Heart right ventricle (tissue), 16 donors: ENCODE data around the gene GAN. TPM values are rescaled to one million over a fixed set of nuclear protein-coding genes. Genes with fewer than 3 reads are reported as not detected.
A peak's percentile ranks its signal among the peaks of the same experiment; 100 is the strongest.

Source experiments
- ATAC-seq, 8 donors: fragments of 200-7000 bp; cut with Tn5 transposase; one replicate each; pipeline ENCODE4 v1.9.1; 2020; ENCODE audit warnings: mild to moderate bottlenecking in 8 of 8, moderate library complexity in 8 of 8, moderate number of reproducible peaks in 1 of 8
- DNase-seq, 2 donors: peaks; one replicate each; pipeline ENCODE4 v3.0.0-alpha.2; 2020
- H3K27ac ChIP-seq, 10 donors: fragments of 200-600 bp; sonication (generic) in 2 of 10; one replicate each; pipeline versions ENCODE4 v1.5.0 to v1.8.0; 2020 to 2022; ENCODE audit warnings: mild to moderate bottlenecking in 3 of 10
- H3K27me3 ChIP-seq, 7 donors: fragments of 200-600 bp; one replicate each; pipeline ENCODE4 v1.8.0; 2021 to 2022; ENCODE audit warnings: mild to moderate bottlenecking in 2 of 7
- H3K36me3 ChIP-seq, 9 donors: fragments of 200-600 bp; sonication (generic) in 1 of 9; one replicate each; pipeline versions ENCODE4 v1.5.0 to v1.8.0; 2020 to 2022; ENCODE audit warnings: mild to moderate bottlenecking in 2 of 9
- H3K4me1 ChIP-seq, 9 donors: fragments of 200-600 bp; sonication (generic) in 1 of 9; one replicate each; pipeline versions ENCODE4 v1.5.0 to v1.8.0; 2020 to 2022; ENCODE audit warnings: mild to moderate bottlenecking in 4 of 9
- H3K4me3 ChIP-seq, 10 donors: fragments of 200-600 bp; sonication (generic) in 2 of 10; one replicate each; pipeline versions ENCODE4 v1.5.0 to v1.8.0; 2020 to 2022; ENCODE audit warnings: mild to moderate bottlenecking in 7 of 10, moderate library complexity in 2 of 10
- H3K9me3 ChIP-seq, 11 donors: fragments of 200-600 bp in 10 of 11; sonication (generic) in 2 of 11; one replicate each; pipeline versions ENCODE4 v1.5.0 to v1.8.0; 2013 to 2022; ENCODE audit warnings: mild to moderate bottlenecking in 2 of 11, control low read depth in 1 of 11, moderate library complexity in 1 of 11
- CTCF ChIP-seq, 9 donors: fragments of 200-600 bp; sonication (generic) in 2 of 9; IDR thresholded peaks; one replicate each; pipeline versions ENCODE4 v1.5.0 to v1.8.0; 2021 to 2022; ENCODE audit warnings: antibody characterized with exemption in 9 of 9, mild to moderate bottlenecking in 5 of 9, moderate library complexity in 1 of 9
- WGBS, 2 donors: extraction: QIAGEN DNeasy Blood & Tissue Kit; methylation state at CpG; one replicate each; pipeline ENCODE4 v1.1.7; 2013; ENCODE audit warnings: inconsistent platforms in 1 of 2; 5-methylcytosine and 5-hydroxymethylcytosine counted together
- intact Hi-C, 10 donors: fragments of 100-400 bp; cut with DNase I; formaldehyde crosslinking; loops; one replicate each; pipeline versions ENCODE4 v1.11.1 to v1.14.2; 2022
- polyA plus RNA-seq, 2 donors: library from polyadenylated mRNA; stranded (reverse); fragments of 200-250 nt; gene quantifications; one replicate each; pipeline ENCODE4 v1.2.3, GENCODE V29; 2013
- total RNA-seq, 10 donors: library from RNA; stranded (reverse); fragmentation: NEBNext Ultra II Directional in 3 of 10; extraction: Animal tissue kit (Norgen Biotek cat#: 25700) in 3 of 10; gene quantifications; one replicate each; pipeline versions ENCODE4 v1.2.1 to v1.2.4, GENCODE V29; 2021 to 2023
- donor health status: Arrhythmogenic right ventricular cardiomyopathy.
- donor health status: ischemic (EF 13 %, LVEDD 7.1; RV severe dilation, severe dysfunction).
- donor health status: healthy with polysubstance abuse.
- donor health status: DM: no; HTN: yes; CAD: no.
- donor health status: DM: no; HTN: no; CAD: no.
- donor health status: ischemic (EF 25% LVEDD 6.9; RV normal size, moderate dysfunction).
- donor health status: ischemic (EF 25% LVEDD 5.7; RV mildly dilated, moderate dysfunction).
- donor health status: healthy.
- donor health status: DM: yes; HTN: yes; CAD: no.
- donor health status: Ischemic cardiomyopathy.
- donor health status: ischemic (EF 35%, LVEDD 5.7; RV mildly dilated, moderate dysfunction).
- donor health status: nonischemic (EF 11% LVEDD 7.7; RV severe dilation, severe dysfunction).
- donor health status: DM: yes; HTN: yes; CAD: no.
- donor health status: PGD.
- donor health status: ischemic (EF 29% LVEDD 5.4; RV normal size, mild dysfunction).
- donor health status: nonischemic (EF 23%, LVEDD 6.1; RV moderate dilation, normal function).

Gene GAN
- total and polyA plus RNA-seq, 12 donors = 0.94 to 17.7 (median 12.2) TPM

GRCh38 chr16:81435103-81435502 is 120.3 kb downstream of the GAN start:
- ATAC-seq (no peak), DNase-seq (no peak)
- no peak for TF ChIP-seq CTCF (IDR thresholded peaks at IDR 0.05)
- Histone ChIP-seq H3K4me1 (peaks cover 0 to 20% (median 0%) of the 10 kb centered on the region in 9 donors), H3K9me3 (no peaks in the 10 kb centered on the region), H3K4me3 (no peak overlapping the region), H3K27me3 (peaks cover 0 to 5% (median 0%) of the 10 kb centered on the region in 7 donors), H3K36me3 (no peaks in the 10 kb centered on the region), H3K27ac (no peak overlapping the region)
- WGBS, 2 donors = 86 to 89% methylated on average over 3 of the region's 3 CpGs
- intact Hi-C loops = no loop called here

GRCh38 chr16:81435567-81435966 is 120.8 kb downstream of the GAN start:
- Histone ChIP-seq H3K4me3 (no peak overlapping the region), H3K9me3 (no peaks in the 10 kb centered on the region), H3K27ac (no peak overlapping the region), H3K36me3 (no peaks in the 10 kb centered on the region), H3K27me3 (peaks cover 0 to 5% (median 0%) of the 10 kb centered on the region in 7 donors), H3K4me1 (peaks cover 0 to 20% (median 0%) of the 10 kb centered on the region in 9 donors)
- intact Hi-C loops = no loop called here
- TF ChIP-seq CTCF (IDR thresholded peaks at IDR 0.05) = no peak
- ATAC-seq (no peak), DNase-seq (no peak)
- WGBS, 2 donors = 96% methylated on average over 2 of the region's 2 CpGs

DNA sequence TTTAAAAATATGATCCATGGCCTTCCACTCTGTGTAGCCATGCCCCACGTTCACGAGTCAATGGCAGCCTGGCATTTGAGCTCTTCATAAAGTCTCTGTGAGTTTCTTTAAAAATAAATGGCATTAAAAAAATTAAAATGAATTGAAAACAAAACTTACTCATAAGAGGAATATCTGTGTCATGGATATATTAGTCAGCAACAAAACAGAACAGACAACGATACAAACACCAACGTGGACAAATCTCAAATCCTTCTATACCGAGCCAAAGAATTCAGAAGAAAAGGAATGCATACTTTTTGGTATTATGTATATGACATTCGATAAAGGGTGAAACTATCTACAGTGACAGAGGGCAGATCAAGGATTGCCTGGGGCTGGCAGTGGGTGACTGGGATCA is 121.6 kb downstream of the GAN start:
- Histone ChIP-seq H3K36me3 (no peaks in the 10 kb centered on the region), H3K4me3 (no peak overlapping the region), H3K27me3 (peaks cover 0 to 6% (median 0%) of the 10 kb centered on the region in 7 donors), H3K4me1 (peaks cover 0 to 14% (median 0%) of the 10 kb centered on the region in 9 donors), H3K9me3 (no peaks in the 10 kb centered on the region), H3K27ac (no peak overlapping the region)
- no peak for DNase-seq
- intact Hi-C loops = no loop called here
- 91 to 94% methylated on average over 6 of the region's 6 CpGs for WGBS, 2 donors
- ATAC-seq = no peak
- no peak for TF ChIP-seq CTCF (IDR thresholded peaks at IDR 0.05)

DNA sequence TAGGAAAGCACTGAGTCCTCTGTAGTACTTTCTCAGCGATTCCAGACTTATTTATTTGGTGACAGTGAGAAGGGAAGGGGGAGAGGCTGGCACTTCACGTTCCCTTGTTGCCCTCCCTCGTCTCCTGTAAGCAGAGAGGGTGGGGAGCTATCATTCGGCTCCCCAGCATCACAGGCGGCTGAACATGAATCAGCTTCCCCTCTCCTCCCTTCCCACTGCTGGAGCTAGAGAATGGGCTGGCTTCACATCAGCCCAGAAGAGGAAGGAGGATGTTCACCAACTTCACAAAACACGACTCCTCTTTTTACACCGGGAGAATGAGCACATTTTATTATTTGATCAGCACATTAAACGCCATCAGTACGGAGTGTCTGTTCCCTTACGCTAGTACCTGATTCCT is 123.1 kb downstream of the GAN start:
- ATAC-seq (peak in 3 of 8 donors; percentile 40 to 56 (median 49)), DNase-seq (no peak)
- H3K9me3 ChIP-seq = no peaks in the 10 kb centered on the region
- intact Hi-C loops = no loop called here
- H3K4me1 ChIP-seq = peaks cover 0 to 14% (median 0%) of the 10 kb centered on the region in 9 donors
- no peaks in the 10 kb centered on the region for H3K36me3 ChIP-seq
- no peak overlapping the region for H3K27ac ChIP-seq
- 56% methylated on average over 10 of the region's 10 CpGs for WGBS, 2 donors
- H3K4me3 ChIP-seq = no peak overlapping the region
- no peak for TF ChIP-seq CTCF (IDR thresholded peaks at IDR 0.05)
- H3K27me3 ChIP-seq = peaks cover 0 to 6% (median 0%) of the 10 kb centered on the region in 7 donors

Other genes with a start within 250 kb of the GAN start
- gene C16orf46, start 237.7 kb upstream of the GAN start, total RNA-seq = 1 to 10 TPM in 1 of 10 donors, under 1 TPM in 7, not detected in 2; 0.19 to 2.0 (median 0.47) TPM
- under 1 TPM in 1 of 2 donors, not detected in 1; 0.78 TPM for gene C16orf46, start 237.7 kb upstream of the GAN start, polyA plus RNA-seq
- gene GCSH, start 218.6 kb upstream of the GAN start, total RNA-seq = 10 to 100 TPM; 31.2 to 53.4 (median 44.2) TPM
- 10 to 100 TPM; 26.8 to 42.5 TPM for gene GCSH, start 218.6 kb upstream of the GAN start, polyA plus RNA-seq
- under 1 TPM in 2 of 10 donors, not detected in 8; 0.20 to 0.42 TPM for gene BCO1, start 76.3 kb upstream of the GAN start, total RNA-seq
- not detected for gene BCO1, start 76.3 kb upstream of the GAN start, polyA plus RNA-seq
- gene CMIP, start 129.8 kb downstream of the GAN start, total RNA-seq = 10 to 100 TPM in 9 of 10 donors, 1 to 10 TPM in 1; 8.8 to 32.8 (median 14.0) TPM
- 1 to 10 TPM; 5.4 to 7.2 TPM for gene CMIP, start 129.8 kb downstream of the GAN start, polyA plus RNA-seq